ENCODE results near the gene NOSIP. TPM values are rescaled to one million over a fixed set of nuclear protein-coding genes. Genes with fewer than 3 reads are reported as not detected.

Gene NOSIP
- total and polyA plus RNA-seq, 10 of the 15 experiments (the other 5 are each of a cell fraction or from before 2014, with no cell fraction given) = 7.2 to 85.5 (median 48.4) TPM

DNA sequence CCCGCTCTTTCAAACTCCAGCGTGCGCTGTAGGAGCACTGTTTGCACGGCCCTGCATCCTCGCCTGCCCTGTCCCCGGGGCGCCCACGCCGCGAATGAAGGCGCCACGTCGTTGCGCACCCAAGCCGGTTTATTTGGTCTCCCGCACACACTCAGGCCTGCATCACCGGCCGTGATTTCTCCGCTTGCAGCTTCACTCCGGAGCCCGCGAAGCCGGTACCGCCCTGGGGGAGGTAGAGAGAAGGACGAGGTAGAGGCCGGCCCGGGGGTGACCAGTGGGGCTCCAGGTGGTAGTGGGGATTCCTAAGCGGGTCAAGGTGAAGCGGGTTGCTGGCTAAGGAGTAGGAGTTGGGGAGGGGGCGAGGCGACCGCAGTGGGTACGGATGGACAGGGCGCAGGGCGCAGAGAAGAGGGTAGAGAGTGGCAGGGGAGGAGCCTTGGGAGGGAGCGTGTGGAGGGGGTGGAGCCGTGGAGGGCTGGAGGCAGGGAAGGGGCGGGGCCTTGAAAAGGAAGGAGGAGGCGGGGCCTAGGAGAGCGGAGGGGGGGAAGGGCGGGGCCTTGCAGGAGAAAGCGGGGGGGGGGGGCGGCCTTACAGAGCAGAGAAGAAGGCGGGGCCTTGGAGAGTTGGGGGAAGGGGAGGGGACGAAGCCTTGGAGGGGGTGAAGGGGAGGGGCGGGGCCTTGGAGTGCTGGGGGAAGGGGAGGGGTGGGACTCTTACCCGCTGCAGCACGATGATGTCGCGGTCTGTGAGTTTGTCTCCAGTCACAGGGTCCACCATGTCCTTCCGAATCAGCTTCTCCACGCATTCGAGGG, 24.6 kb downstream of the NOSIP start:
- DNase-seq (ENCODE audit: low read depth, low spot score) (no peak), ATAC-seq (peak; percentile 47; the same call in 2 of the 3 replicates), FAIRE-seq (no peak)
- H3K9ac ChIP-seq (ENCODE audit: control insufficient read depth, insufficient read depth, low read length) = no peak overlapping the region
- WGBS (ENCODE audit: insufficient coverage, insufficient replicate concordance, low lambda C conversion rate, missing lambda C conversion rate) = 97% methylated on average over 25 of the region's 53 CpGs
- no peak overlapping the region for H3K4me2 ChIP-seq (ENCODE audit: control insufficient read depth, insufficient read depth)
- ChIA-PET SMC1A (ENCODE audit: uncharacterized antibody, unreplicated experiment) (no interaction called here), RAD21 (ENCODE audit: unreplicated experiment) (no interaction called here), CTCF (interaction anchor here (1.0 kb wide), 1 partner anchor 9 kb away, joined by 3 read pairs; no protein-coding TSS in a partner anchor), POLR2A (no interaction called here)
- H3K36me3 ChIP-seq (ENCODE audit: control insufficient read depth in 2 of 2, insufficient read depth in 2 of 2, low read length in 1 of 2) = peaks cover 10 to 26% of the 10 kb centered on the region in 2 experiments
- no peak overlapping the region for H2AFZ ChIP-seq (ENCODE audit: control insufficient read depth, low read depth, low read length)
- intact Hi-C loops (cut with micrococcal nuclease; ENCODE audit: unreplicated experiment) = no loop called here
- no peaks in the 10 kb centered on the region for H3K4me1 ChIP-seq (ENCODE audit: control insufficient read depth, insufficient read depth, low read length)
- in situ Hi-C loops (cut with MboI) = no loop called here
- H3K27me3 ChIP-seq (replicated peaks in 1 of 2; ENCODE audit: control insufficient read depth in 2 of 2, insufficient read depth in 2 of 2, low read length in 1 of 2) = no peaks in the 10 kb centered on the region
- no peak overlapping the region for H3K27ac ChIP-seq (ENCODE audit: control insufficient read depth, insufficient read depth)
- BruUV-seq (replicated peaks) = no TSS peak
- no peaks in the 10 kb centered on the region for H4K20me1 ChIP-seq (ENCODE audit: control insufficient read depth, insufficient read depth)
- H3K79me2 ChIP-seq (ENCODE audit: control insufficient read depth, insufficient read depth, low read length) = no peaks in the 10 kb centered on the region
- H3K9me3 ChIP-seq (replicated peaks; ENCODE audit: control insufficient read depth, insufficient read depth, low read length) = no peaks in the 10 kb centered on the region
- TF ChIP-seq BRCA1 (IDR thresholded peaks at IDR 0.05; ENCODE audit: low read depth, low read length) = no peak
- TF ChIP-seq SMC3 (IDR thresholded peaks at IDR 0.05; ENCODE audit: borderline replicate concordance, low read length) = no peak
- TF ChIP-seq, protein P1, sequence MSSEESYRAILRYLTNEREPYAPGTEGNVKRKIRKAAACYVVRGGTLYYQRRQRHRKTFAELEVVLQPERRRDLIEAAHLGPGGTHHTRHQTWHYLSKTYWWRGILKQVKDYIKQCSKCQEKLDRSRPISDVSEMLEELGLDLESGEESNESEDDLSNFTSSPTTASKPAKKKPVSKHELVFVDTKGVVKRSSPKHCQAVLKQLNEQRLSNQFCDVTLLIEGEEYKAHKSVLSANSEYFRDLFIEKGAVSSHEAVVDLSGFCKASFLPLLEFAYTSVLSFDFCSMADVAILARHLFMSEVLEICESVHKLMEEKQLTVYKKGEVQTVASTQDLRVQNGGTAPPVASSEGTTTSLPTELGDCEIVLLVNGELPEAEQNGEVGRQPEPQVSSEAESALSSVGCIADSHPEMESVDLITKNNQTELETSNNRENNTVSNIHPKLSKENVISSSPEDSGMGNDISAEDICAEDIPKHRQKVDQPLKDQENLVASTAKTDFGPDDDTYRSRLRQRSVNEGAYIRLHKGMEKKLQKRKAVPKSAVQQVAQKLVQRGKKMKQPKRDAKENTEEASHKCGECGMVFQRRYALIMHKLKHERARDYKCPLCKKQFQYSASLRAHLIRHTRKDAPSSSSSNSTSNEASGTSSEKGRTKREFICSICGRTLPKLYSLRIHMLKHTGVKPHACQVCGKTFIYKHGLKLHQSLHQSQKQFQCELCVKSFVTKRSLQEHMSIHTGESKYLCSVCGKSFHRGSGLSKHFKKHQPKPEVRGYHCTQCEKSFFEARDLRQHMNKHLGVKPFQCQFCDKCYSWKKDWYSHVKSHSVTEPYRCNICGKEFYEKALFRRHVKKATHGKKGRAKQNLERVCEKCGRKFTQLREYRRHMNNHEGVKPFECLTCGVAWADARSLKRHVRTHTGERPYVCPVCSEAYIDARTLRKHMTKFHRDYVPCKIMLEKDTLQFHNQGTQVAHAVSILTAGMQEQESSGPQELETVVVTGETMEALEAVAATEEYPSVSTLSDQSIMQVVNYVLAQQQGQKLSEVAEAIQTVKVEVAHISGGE (CRISPR knock-in tag; IDR thresholded peaks at IDR 0.05) = no peak
- TF ChIP-seq RAD21 (IDR thresholded peaks at IDR 0.05; ENCODE audit: insufficient read depth, low read depth, low read length) = no peak
- TF ChIP-seq SUZ12 (IDR thresholded peaks at IDR 0.05; ENCODE audit: unreplicated experiment) = no peak
- TF ChIP-seq GATAD2B (conservative IDR thresholded peaks at IDR 0.05; ENCODE audit: low read depth) = no peak
- no peak for TF ChIP-seq IKZF2 (IDR thresholded peaks at IDR 0.05)
- TF ChIP-seq, protein P2, sequence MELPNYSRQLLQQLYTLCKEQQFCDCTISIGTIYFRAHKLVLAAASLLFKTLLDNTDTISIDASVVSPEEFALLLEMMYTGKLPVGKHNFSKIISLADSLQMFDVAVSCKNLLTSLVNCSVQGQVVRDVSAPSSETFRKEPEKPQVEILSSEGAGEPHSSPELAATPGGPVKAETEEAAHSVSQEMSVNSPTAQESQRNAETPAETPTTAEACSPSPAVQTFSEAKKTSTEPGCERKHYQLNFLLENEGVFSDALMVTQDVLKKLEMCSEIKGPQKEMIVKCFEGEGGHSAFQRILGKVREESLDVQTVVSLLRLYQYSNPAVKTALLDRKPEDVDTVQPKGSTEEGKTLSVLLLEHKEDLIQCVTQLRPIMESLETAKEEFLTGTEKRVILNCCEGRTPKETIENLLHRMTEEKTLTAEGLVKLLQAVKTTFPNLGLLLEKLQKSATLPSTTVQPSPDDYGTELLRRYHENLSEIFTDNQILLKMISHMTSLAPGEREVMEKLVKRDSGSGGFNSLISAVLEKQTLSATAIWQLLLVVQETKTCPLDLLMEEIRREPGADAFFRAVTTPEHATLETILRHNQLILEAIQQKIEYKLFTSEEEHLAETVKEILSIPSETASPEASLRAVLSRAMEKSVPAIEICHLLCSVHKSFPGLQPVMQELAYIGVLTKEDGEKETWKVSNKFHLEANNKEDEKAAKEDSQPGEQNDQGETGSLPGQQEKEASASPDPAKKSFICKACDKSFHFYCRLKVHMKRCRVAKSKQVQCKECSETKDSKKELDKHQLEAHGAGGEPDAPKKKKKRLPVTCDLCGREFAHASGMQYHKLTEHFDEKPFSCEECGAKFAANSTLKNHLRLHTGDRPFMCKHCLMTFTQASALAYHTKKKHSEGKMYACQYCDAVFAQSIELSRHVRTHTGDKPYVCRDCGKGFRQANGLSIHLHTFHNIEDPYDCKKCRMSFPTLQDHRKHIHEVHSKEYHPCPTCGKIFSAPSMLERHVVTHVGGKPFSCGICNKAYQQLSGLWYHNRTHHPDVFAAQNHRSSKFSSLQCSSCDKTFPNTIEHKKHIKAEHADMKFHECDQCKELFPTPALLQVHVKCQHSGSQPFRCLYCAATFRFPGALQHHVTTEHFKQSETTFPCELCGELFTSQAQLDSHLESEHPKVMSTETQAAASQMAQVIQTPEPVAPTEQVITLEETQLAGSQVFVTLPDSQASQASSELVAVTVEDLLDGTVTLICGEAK (IDR thresholded peaks at IDR 0.05; ENCODE audit: borderline replicate concordance) = no peak
- TF ChIP-seq, protein P3, sequence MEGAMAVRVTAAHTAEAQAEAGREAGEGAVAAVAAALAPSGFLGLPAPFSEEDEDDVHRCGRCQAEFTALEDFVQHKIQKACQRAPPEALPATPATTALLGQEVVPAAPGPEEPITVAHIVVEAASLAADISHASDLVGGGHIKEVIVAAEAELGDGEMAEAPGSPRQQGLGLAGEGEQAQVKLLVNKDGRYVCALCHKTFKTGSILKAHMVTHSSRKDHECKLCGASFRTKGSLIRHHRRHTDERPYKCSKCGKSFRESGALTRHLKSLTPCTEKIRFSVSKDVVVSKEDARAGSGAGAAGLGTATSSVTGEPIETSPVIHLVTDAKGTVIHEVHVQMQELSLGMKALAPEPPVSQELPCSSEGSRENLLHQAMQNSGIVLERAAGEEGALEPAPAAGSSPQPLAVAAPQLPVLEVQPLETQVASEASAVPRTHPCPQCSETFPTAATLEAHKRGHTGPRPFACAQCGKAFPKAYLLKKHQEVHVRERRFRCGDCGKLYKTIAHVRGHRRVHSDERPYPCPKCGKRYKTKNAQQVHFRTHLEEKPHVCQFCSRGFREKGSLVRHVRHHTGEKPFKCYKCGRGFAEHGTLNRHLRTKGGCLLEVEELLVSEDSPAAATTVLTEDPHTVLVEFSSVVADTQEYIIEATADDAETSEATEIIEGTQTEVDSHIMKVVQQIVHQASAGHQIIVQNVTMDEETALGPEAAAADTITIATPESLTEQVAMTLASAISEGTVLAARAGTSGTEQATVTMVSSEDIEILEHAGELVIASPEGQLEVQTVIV (IDR thresholded peaks at IDR 0.05; ENCODE audit: borderline replicate concordance, partially characterized antibody) = no peak
- H3K4me3 ChIP-seq = no peak overlapping the region

Measured in GM12878 (cell line).